Activated CD8-positive, alpha-beta T cell treated with anti-CD3 and anti-CD28 coated beads, Interleukin-2, amount 10 ng/mL, durations not matched to agents 7 days and 5 days (primary cell): Measurements from ENCODE around the gene CDYL2. TPM values are rescaled to one million over a fixed set of nuclear protein-coding genes. Genes with fewer than 3 reads are reported as not detected.

Source experiments
- ATAC-seq: fragments of 150-1000 bp; cut with Tn5 transposase; one replicate; pipeline ENCODE4 v1.10.0; 2021; ENCODE audit warnings: moderate library complexity
- CTCF ChIA-PET: fragments of 350-600 bp; sonication (Branson Sonifier 250); formaldehyde crosslinking; loops from one replicate; lab custom pipeline; 2021; ENCODE audit warnings: antibody characterized with exemption; lab: Charles Lee
- POLR2A ChIA-PET: fragments of 350-600 bp; sonication (Branson Sonifier 250); formaldehyde crosslinking; loops from one replicate; lab custom pipeline; 2021; ENCODE audit warnings: antibody characterized with exemption; lab: Charles Lee
- DNase-seq: peaks from one replicate; pipeline ENCODE4 v3.0.0-alpha.2; 2020
- H3K27ac Mint-ChIP-seq: one replicate; pipeline ENCODE4 v1.8.0; 2021; ENCODE audit warnings: mild to moderate bottlenecking, mixed read lengths
- H3K27me3 Mint-ChIP-seq: one replicate; pipeline ENCODE4 v1.8.0; 2021; ENCODE audit warnings: low read depth, mixed read lengths
- H3K36me3 Mint-ChIP-seq: one replicate; pipeline ENCODE4 v1.8.0; 2021; ENCODE audit warnings: low read depth, mixed read lengths
- H3K4me1 Mint-ChIP-seq: one replicate; pipeline ENCODE4 v1.8.0; 2021; ENCODE audit warnings: low read depth, mixed read lengths
- H3K4me3 Mint-ChIP-seq: one replicate; pipeline ENCODE4 v1.8.0; 2021; ENCODE audit warnings: mild to moderate bottlenecking, mixed read lengths
- H3K9me3 Mint-ChIP-seq: one replicate; pipeline ENCODE4 v1.8.0; 2022; ENCODE audit warnings: mixed read lengths; ENCODE audit not compliant: insufficient read depth
- total RNA-seq, 2 experiments: library from RNA; stranded (reverse); gene quantifications; one replicate each; pipeline ENCODE4 v1.2.3, GENCODE V29; 2021

Gene CDYL2
- total RNA-seq, 2 experiments from 2014 or later: 15.5 to 16.5 TPM

GRCh38 chr16:80784951-80785350 lies 19.4 kb downstream of the CDYL2 start:
- CTCF ChIA-PET: no interaction called here
- Mint-ChIP-seq H3K4me1 (no peaks in the 10 kb centered on the region), H3K9me3 (peaks cover 27% of the 10 kb centered on the region), H3K27me3 (no peaks in the 10 kb centered on the region), H3K27ac (no peak overlapping the region), H3K4me3 (no peak overlapping the region), H3K36me3 (peaks cover 14% of the 10 kb centered on the region)
- DNase-seq (no peak), ATAC-seq (no peak)
- POLR2A ChIA-PET: no interaction called here

DNA sequence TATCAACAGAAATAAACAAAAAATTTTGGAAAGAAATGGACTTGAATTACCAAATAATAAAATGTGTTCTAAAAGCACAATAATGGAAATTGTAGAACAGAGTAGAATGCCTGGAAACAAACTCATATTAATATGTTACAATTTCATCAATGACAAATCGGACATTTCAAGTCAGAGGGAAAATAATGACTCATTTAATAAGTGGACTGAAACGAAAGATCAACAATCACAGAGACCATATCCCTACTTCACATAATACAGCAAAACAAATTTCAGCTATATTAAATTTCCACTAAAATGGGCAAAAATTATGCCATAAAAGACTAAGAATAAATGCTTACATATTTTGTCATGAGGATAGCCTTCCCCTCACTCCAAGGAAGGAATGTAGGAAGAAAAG lies 25.7 kb downstream of the CDYL2 start:
- peaks cover 5% of the 10 kb centered on the region for H3K36me3 Mint-ChIP-seq
- CTCF ChIA-PET: interaction anchor here (0.8 to 1.1 kb wide), 2 partner anchors 11 to 252 kb away, joined by 3 to 4 read pairs; no protein-coding TSS in a partner anchor
- ATAC-seq (no peak), DNase-seq (no peak)
- H3K4me1 Mint-ChIP-seq: no peaks in the 10 kb centered on the region
- no peaks in the 10 kb centered on the region for H3K27me3 Mint-ChIP-seq
- H3K9me3 Mint-ChIP-seq: peaks cover 17% of the 10 kb centered on the region
- no peak overlapping the region for H3K4me3 Mint-ChIP-seq
- no peak overlapping the region for H3K27ac Mint-ChIP-seq
- POLR2A ChIA-PET: no interaction called here

DNA sequence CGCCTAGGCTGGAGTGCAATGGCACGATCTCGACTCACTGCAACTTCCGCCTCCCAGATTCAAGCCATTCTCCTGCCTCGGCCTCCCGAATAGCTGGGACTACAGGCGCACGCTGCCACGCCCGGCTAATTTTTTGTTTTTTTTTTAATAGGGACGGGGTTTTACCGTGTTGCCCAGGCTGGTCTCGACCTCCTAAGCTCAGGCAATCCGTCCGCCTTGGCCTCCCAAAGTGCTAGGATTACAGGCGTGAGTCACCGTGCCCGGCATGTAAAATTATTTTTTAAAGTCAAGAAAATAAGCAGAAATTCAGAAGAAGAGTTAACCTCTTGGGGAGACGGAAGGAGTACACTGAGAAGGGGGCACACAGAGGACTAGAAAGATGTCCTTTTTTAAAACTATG lies 27.5 kb downstream of the CDYL2 start:
- H3K27me3 Mint-ChIP-seq: no peaks in the 10 kb centered on the region
- peaks cover 8% of the 10 kb centered on the region for H3K36me3 Mint-ChIP-seq
- H3K27ac Mint-ChIP-seq: no peak overlapping the region
- DNase-seq: no peak
- H3K9me3 Mint-ChIP-seq: peaks cover 5% of the 10 kb centered on the region
- no peaks in the 10 kb centered on the region for H3K4me1 Mint-ChIP-seq
- POLR2A ChIA-PET: no interaction called here
- no peak overlapping the region for H3K4me3 Mint-ChIP-seq
- CTCF ChIA-PET: interaction anchor here (1.6 kb wide), 1 partner anchor 197 kb away, joined by 3 read pairs; no protein-coding TSS in a partner anchor
- no peak for ATAC-seq

GRCh38 chr16:80775450-80775849 lies 28.9 kb downstream of the CDYL2 start:
- peaks cover 10% of the 10 kb centered on the region for H3K9me3 Mint-ChIP-seq
- POLR2A ChIA-PET: no interaction called here
- peaks cover 6% of the 10 kb centered on the region for H3K36me3 Mint-ChIP-seq
- CTCF ChIA-PET: interaction anchor here (0.7 kb wide), 1 partner anchor 249 kb away, joined by 3 read pairs; no protein-coding TSS in a partner anchor
- no peak overlapping the region for H3K4me3 Mint-ChIP-seq
- no peaks in the 10 kb centered on the region for H3K4me1 Mint-ChIP-seq
- H3K27ac Mint-ChIP-seq: no peak overlapping the region
- DNase-seq (no peak), ATAC-seq (no peak)
- no peaks in the 10 kb centered on the region for H3K27me3 Mint-ChIP-seq

GRCh38 chr16:80766798-80767197 lies 37.6 kb downstream of the CDYL2 start:
- ATAC-seq: no peak
- ChIA-PET CTCF (interaction anchor here (3.1 kb wide), 1 partner anchor 240 kb away, joined by 13 read pairs; no protein-coding TSS in a partner anchor), POLR2A (no interaction called here)

GRCh38 chr16:80759419-80760162 lies 44.8 kb downstream of the CDYL2 start:
- no peak for DNase-seq
- Mint-ChIP-seq H3K4me1 (peaks cover 6% of the 10 kb centered on the region), H3K9me3 (no peaks in the 10 kb centered on the region), H3K4me3 (no peak overlapping the region), H3K27ac (no peak overlapping the region), H3K27me3 (no peaks in the 10 kb centered on the region), H3K36me3 (no peaks in the 10 kb centered on the region)
- CTCF ChIA-PET: no interaction called here
- POLR2A ChIA-PET: no interaction called here
- ATAC-seq: no peak

More at GRCh38 chr16:80766798-80767197, 37.6 kb downstream of the CDYL2 start:
- DNase-seq: no peak
- Mint-ChIP-seq H3K36me3 (peaks cover 4% of the 10 kb centered on the region), H3K4me3 (no peak overlapping the region), H3K4me1 (peaks cover 8% of the 10 kb centered on the region), H3K27me3 (no peaks in the 10 kb centered on the region), H3K9me3 (peaks cover 15% of the 10 kb centered on the region), H3K27ac (no peak overlapping the region)

DNA sequence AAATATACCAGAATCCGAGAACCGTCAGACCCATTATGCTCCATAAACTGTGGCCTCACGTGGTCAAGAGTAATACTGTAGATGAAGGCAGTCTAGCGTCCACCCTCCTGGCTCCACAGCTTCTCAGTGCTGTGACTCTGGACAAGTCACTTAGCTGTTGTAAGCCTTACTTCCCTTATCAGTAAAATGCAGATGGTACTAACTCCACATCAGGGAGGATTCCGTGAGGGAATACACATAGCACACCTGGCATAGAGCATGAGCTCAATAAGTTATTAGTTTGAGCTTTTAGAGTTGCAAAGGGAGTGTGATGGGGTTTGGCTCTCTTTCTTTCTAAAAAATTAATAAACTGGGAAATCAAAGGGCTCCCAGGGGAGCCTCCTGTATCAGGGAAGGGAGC lies 49.9 kb downstream of the CDYL2 start:
- Mint-ChIP-seq H3K4me1 (peaks cover 5% of the 10 kb centered on the region), H3K9me3 (no peaks in the 10 kb centered on the region), H3K27ac (no peak overlapping the region), H3K36me3 (no peaks in the 10 kb centered on the region), H3K27me3 (no peaks in the 10 kb centered on the region), H3K4me3 (no peak overlapping the region)
- ATAC-seq (no peak), DNase-seq (no peak)
- CTCF ChIA-PET: no interaction called here
- POLR2A ChIA-PET: no interaction called here

DNA sequence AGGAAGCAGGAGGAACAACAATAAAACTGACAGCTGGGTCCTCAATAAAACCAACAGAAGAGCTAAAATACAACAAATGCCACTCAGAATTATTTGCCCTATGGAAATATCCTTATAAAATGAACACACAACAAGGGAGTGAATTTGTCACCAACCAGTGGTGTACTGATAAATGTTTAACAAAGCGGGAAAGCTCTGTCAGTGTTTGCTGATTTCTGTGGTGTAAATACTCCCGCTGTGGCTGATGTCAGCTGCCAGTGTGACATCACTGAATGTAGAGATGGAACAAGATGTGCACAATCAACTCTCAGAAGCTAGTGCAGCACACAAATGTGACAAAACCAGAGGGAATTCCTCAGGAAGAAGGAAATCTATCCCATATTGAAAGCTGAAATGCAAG lies 51.9 kb downstream of the CDYL2 start:
- Mint-ChIP-seq H3K4me1 (peaks cover 3% of the 10 kb centered on the region), H3K36me3 (no peaks in the 10 kb centered on the region), H3K27me3 (no peaks in the 10 kb centered on the region), H3K9me3 (no peaks in the 10 kb centered on the region), H3K27ac (no peak overlapping the region), H3K4me3 (no peak overlapping the region)
- ATAC-seq: no peak
- ChIA-PET POLR2A (no interaction called here), CTCF (no interaction called here)
- DNase-seq: no peak

- H3K27me3 Mint-ChIP-seq: no peaks in the 10 kb centered on the region
- no peaks in the 10 kb centered on the region for H3K36me3 Mint-ChIP-seq
- no peak overlapping the region for H3K27ac Mint-ChIP-seq
- H3K4me3 Mint-ChIP-seq: no peak overlapping the region
- DNase-seq: no peak
- no peak for ATAC-seq
- peaks cover 5% of the 10 kb centered on the region for H3K4me1 Mint-ChIP-seq
- CTCF ChIA-PET: interaction anchor here (0.6 to 1.3 kb wide), 2 partner anchors 109 to 224 kb away, joined by 3 to 5 read pairs; no protein-coding TSS in a partner anchor
- POLR2A ChIA-PET: no interaction called here
- H3K9me3 Mint-ChIP-seq: no peaks in the 10 kb centered on the region
These were observed 53.2 kb downstream of the CDYL2 start for GRCh38 chr16:80751167-80751566.

DNA sequence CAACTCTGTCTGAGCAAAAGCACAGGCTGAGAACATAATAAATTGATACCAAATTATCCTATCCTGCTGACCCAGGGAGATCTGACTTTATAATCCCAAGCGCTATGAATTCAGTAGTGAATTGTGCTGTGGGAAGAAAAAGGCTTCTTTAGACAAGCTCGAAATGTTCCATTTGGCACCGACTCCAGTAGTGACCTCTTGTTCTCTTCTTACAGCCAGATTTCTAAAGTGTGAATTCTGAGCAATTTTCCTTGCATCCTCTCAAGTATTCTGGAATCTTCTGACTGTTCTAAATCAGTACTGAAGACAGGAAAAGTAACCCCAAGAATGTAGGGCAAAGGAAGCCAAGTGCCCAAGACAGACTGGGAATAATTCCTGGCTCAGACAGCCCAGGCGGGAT lies 58.2 kb downstream of the CDYL2 start:
- Mint-ChIP-seq H3K9me3 (no peaks in the 10 kb centered on the region), H3K27me3 (no peaks in the 10 kb centered on the region), H3K36me3 (peaks cover 9% of the 10 kb centered on the region), H3K4me1 (peaks cover 25% of the 10 kb centered on the region), H3K27ac (no peak overlapping the region), H3K4me3 (no peak overlapping the region)
- no peak for ATAC-seq
- POLR2A ChIA-PET: no interaction called here
- no peak for DNase-seq
- CTCF ChIA-PET: interaction anchor here (3.5 kb wide), 1 partner anchor 219 kb away, joined by 15 read pairs; no protein-coding TSS in a partner anchor

- Mint-ChIP-seq H3K36me3 (peaks cover 9% of the 10 kb centered on the region), H3K4me3 (no peak overlapping the region), H3K27ac (peak overlapping the region; percentile 25), H3K9me3 (peaks cover 8% of the 10 kb centered on the region), H3K4me1 (peaks cover 25% of the 10 kb centered on the region), H3K27me3 (no peaks in the 10 kb centered on the region)
- ATAC-seq (no peak), DNase-seq (no peak)
- ChIA-PET CTCF (interaction anchor here (3.5 kb wide), 1 partner anchor 218 kb away, joined by 15 read pairs; no protein-coding TSS in a partner anchor), POLR2A (no interaction called here)
These were observed 59.5 kb downstream of the CDYL2 start for GRCh38 chr16:80744856-80745255.

DNA sequence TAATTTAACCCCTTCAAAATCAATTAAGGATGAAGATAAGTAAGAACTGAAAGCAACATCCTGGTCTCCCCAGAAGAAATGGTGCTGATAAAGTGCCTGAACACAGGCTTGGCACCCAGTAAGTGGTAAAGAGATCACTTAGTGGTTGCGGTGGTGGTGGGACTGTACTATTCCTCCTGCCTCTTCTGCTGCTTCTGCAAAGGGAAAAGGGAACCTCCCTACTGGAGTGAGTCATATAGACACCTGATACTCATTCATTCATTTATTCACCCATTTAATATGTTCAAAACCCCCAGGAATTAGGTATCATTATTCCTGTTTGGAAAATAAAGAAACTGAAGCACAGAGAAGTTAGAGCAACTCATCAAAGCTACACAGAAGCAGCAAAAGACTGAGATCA lies 60.6 kb downstream of the CDYL2 start:
- DNase-seq: no peak
- POLR2A ChIA-PET: interaction anchor here (0.8 kb wide), 1 partner anchor 10 kb away, joined by 4 read pairs; no protein-coding TSS in a partner anchor
- CTCF ChIA-PET: interaction anchor here (3.5 kb wide), 1 partner anchor 217 kb away, joined by 15 read pairs; no protein-coding TSS in a partner anchor

More for the DNA sequence above, 60.6 kb downstream of the CDYL2 start:
- Mint-ChIP-seq H3K9me3 (peaks cover 10% of the 10 kb centered on the region), H3K27ac (no peak overlapping the region), H3K27me3 (no peaks in the 10 kb centered on the region), H3K36me3 (peaks cover 9% of the 10 kb centered on the region), H3K4me3 (no peak overlapping the region), H3K4me1 (peaks cover 25% of the 10 kb centered on the region)
- no peak for ATAC-seq
